A549 (cell line): ENCODE results near the gene ANO9.

Experiments used
- MAX ChIP-seq: IDR thresholded peaks from 2 replicates; pipeline ENCODE4 v1.6.1; 2012
- PHF8 ChIP-seq: fragments of 200-600 bp; sonication (generic); IDR thresholded peaks from 2 replicates; pipeline ENCODE4 v1.6.1; 2016; ENCODE audit warnings: low read depth, mild to moderate bottlenecking, antibody characterized with exemption, moderate library complexity, borderline replicate concordance
- REST ChIP-seq: fragments of 200-600 bp; sonication (generic); IDR thresholded peaks from 2 replicates; pipeline ENCODE4 v1.6.1; 2016; ENCODE audit warnings: antibody characterized with exemption, mild to moderate bottlenecking, moderate library complexity

GRCh38 chr11:416051-416756 is 25.6 kb downstream of the ANO9 start:
- no peak for TF ChIP-seq MAX
- TF ChIP-seq PHF8 = no peak
- TF ChIP-seq REST = no peak
